Measurements from ENCODE around the gene TC2N.
"Not testable (repeated sequence)": the region's sequence is repeated elsewhere in the genome, so short reads cannot be mapped to it uniquely, and the experiment has no call there.

TC2N gene

DNA sequence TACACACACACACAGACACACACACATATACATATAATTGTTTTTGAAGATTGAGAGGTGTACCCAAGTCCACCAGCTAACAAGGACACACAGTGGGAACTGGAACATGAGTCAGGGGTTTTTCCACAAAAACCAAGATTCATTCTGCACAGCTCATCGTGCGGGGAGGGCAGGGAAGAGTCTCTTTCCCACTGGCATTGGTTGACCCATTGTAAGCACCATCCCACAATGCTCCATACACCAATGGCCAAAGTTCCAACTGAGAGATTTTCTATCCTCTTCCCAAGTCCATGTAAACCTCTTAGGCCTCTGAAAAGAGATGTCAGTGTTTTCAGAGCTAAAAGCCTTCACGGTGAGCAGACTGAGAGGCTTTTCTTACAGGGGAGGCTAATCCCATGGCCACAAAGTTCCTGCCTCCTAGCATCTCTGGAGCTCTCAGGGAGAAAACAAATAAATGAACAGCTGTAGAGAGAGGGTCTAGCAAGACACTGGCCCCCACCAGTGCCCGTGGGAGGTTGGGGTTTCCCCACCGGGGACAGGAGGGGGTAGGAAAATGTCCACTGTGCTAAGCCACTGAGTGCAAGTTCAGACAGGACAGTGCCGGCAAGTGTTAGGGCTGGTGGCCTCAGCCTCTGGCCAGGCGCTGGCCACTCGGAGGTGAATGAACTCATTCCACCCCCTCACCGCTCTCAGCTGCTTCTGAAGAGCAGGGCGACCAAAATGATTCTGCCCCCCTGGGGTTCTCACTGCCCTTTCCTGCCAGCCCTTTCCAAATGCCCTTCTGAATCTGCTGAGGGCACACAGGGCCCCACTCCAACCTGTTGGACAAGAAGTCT is 21.5 kb upstream of the TC2N start:
- no peak for DNase-seq

DNA sequence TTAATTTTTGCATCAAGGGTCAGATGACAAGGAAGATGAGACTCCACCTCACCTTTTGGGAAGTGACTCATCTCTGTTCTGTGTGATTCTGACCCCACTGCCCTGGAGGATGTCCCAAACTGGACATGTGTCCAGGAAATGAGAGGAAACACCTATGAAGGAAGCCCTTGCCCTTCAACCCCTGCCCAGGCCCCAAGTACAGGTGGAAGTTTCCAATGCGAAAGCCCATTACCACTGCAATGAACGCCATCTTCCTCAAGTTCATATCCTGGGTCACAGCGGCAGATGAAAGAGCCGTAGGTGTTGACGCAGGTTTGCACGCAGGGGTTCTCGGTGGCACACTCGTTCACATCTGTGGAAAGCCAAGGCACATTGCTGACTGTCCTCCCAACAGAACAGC is 19.6 kb upstream of the TC2N start:
- DNase-seq, result no peak

DNA sequence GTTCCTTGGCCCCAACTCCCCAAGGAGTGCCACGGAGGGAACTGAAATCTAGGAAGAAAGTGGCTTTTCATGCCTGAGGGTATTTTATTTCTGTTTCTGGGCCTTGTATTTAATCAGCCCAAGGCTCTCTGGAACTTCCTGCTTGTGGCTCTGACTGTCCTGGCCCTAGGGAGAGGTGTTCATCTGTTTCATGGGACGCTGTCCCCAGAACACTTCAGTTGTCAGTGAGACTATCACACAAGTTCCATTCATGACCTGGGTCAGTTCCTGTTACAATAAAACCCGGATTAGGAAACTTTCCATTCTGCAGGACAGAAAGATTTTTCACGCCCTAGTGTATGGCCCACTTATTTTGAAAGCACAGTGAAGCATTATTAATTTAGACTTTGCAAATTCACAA is 18.5 kb upstream of the TC2N start:
- DNase-seq, result no peak

DNA sequence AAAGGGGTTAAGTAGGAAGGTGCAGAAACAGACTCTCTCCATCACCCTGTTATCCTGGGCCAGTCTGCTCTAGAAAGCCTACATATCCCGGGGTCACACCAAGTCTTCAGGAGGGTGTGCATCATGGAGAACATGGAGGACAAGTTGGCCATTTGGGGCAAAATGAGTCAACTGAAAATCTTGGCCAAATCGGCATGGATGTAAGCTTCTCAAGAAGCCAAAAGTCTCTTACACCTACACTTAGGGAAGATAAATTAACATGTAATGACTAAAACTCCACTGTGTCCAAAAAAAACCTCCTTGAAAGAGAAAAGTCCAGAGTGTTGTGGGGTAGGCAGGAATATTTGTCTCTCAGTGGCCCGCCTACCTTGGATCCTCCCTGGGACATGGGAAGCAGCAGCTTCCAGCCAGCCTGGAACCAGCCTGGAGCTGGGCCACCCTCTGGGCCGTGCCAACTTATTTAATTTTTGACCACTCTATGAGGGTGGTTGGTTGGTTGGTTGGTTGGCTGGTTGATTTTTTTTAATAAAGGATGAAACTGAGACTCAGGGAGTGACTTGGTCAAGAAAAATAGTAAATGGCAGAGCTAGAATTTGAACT is 17.9 kb upstream of the TC2N start:
- no peak for DNase-seq

DNA sequence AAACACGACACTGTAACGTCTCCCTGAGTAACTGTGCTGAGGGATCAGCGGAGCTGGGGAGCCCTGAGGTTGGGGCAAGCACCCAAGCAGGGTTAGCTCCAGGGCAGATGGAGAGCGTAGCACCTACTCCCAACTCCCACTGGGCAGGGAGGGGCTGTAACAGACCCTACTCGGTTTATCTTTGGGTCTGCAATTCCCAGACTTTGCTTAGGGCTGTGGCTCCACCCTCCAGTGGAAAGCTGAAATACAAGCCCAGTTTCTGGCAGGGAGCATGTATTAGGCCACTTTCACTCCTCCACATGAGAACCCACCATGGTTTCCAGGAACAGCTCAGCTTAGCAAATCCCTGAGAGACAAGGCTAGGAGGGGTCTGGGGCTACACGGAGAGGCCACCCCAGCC is 17.3 kb upstream of the TC2N start:
- no peak for DNase-seq

DNA sequence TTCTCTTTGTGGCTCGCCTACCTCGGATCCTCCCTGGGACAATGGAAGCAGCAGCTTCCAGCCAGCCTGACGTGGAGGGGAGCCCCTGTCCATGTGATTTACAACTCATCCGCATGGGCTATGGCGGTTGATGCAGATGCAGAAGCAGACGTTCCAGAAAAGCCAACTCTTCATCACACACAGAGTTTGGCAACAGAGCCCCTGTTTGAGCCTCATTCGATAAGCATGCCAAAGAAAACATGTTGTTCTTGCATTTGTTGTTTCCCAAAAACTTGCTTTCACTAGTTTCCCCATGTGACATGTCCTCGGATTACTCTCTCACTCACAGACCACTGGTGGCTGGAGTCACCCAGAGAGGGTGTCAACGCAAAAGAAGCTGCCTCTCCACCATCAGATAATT is 16.4 kb upstream of the TC2N start:
- no peak for DNase-seq

DNA sequence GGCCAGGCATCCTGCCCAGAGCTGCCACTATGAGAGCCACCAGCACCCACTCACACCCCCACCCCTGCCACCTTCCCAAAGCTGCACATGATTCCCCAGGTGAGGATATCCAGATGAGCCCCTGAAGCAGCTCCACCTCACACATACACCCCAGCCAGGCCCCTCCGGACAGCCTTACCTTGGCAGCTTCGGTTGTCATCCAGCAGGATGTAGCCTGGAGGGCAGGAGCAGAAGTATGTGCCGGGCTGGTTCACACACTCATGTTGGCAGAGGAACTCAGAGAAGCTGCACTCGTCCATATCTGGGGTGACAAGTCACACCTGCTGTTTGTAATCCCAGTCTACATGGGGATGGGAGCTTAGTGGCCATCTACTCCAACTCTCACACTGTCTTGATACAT is 15.4 kb upstream of the TC2N start:
- no peak for DNase-seq

DNA sequence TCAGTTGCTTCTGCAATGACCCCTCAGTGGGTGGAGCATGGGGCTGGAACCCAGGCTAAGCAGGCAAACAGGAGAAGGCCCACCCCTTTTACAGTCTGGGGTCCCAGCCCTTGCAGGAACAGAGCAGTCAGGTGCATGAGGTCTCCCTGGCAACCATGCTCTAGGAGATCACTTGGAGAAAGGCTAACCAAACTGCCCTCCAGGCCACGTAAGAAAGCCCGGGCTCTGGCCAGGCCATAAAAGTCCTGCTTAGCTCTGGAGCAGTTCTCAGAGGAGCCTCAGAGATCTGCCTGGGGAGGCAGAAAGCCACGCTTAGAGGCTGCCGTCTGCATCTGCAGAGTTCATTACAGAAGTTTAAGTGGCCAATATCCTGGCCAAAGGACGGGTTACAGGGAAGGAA is 15.0 kb upstream of the TC2N start:
- DNase-seq, result no peak

DNA sequence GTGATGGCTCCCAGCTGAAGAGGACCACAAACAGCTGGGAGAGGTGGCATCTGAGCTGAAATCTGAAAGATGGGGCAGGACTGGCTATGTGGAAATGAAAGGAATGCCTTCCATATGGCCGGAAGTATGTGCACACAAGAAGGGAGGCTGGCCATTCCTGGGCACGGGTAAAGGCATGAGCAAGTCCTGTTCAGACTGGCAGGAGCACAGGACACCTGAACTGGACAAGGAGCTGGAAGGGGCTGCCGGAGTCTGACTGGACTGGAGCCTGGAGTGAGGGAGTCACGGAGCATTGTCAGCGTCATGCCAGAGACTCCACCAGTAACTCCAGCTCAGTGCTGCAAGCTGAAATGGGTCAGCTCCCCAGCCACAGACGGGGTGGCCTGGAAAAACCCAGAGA is 11.9 kb upstream of the TC2N start:
- DNase-seq, result no peak

DNA sequence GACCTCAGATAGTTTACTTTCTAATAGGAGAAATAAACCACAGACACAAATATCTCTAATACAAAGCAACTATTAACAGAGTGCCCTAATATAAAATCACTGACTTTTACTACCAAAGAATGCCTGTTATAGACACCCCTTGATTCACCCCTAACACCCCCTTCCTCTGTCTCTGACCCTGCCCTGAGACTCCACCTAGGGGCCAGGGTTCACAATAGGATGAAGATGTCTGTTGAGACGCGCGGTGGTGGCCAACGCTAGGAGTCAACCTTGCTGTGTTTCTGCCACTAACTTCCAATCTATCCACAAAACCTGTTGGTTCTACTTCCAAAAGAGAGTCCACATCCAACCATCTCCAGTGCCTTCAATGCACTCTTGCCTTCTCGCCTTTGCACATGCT is 10.9 kb upstream of the TC2N start:
- no peak for DNase-seq

DNA sequence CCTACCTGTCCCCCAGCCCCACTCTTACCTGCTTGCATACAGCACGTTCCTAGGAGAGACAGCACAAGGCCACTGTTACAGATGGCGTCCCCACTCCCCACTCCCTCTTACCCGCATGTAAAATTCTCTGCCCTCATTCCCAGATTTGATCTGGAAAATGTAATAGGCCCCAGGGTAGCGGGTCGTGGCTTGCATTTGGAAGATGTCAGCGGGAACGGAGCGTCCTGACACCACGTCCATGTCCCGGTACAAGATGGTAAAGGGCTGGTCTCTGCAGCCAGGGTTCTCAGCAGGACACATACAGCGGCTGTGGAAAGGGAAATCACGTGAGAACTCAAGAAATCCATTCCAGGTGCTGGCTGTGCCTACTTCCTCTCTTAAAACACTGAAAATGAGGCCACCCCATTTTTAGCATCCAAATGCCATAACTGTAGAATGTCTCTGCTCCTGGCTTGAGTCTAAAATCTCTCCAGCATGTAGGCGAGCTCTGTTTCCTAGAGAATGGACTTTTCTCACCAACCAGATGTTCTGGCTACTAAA is 10.1 kb upstream of the TC2N start:
- no peak for DNase-seq

DNA sequence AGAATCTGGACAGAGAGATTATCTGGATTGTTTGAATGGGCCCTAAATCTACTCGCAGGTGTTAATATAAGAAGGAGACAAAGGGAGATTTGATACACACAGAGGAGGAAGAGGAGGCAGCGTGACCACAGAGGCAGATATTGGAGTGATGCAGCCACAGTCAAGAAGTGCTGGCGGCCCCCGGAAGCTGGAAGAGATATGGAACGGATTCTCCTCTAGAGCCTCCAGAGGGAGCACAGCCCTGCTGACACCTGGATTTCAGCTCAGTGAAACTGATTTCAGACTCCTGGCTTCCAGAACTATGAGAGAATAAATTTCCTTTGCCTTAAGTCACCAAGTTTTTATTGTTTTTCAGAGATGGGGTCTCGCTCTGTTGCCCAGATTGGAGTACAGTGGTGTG is 9.2 kb upstream of the TC2N start:
- DNase-seq, result no peak

DNA sequence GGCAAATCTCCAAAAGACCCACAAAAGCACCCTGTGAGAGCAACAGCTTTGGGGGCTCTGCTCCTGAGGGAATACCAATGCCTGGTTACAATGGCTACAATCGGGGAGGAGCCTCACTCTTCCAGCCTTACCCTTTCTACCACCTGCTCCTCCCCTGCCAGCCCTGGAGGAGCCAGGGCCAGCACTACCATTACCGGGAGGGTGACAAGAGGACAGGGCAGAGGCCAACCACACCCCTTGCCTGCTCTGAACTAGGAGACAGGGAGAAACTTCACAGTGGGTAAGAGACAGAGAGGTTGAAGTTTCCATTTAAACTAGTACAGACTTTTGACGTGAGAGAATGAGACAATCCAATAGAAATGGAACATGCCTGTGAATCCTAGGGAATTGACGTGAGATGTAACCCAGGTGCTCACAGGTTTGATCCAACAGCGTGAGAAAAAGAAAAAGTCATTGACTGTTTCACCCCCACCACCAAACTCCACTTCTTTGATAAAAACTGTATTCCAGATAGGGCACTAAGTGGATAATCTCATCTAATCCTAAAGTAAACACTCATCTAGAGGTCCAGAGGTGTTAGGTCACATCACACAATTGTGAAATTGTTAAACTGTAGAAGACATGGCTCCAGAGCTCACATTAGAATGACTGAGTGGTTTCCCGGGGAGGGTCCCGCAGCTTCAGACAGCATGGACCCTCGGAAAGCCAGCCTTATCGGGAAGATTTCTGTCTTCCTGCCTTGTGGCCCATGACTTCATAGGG is 8.4 kb upstream of the TC2N start:
- DNase-seq, result no peak

DNA sequence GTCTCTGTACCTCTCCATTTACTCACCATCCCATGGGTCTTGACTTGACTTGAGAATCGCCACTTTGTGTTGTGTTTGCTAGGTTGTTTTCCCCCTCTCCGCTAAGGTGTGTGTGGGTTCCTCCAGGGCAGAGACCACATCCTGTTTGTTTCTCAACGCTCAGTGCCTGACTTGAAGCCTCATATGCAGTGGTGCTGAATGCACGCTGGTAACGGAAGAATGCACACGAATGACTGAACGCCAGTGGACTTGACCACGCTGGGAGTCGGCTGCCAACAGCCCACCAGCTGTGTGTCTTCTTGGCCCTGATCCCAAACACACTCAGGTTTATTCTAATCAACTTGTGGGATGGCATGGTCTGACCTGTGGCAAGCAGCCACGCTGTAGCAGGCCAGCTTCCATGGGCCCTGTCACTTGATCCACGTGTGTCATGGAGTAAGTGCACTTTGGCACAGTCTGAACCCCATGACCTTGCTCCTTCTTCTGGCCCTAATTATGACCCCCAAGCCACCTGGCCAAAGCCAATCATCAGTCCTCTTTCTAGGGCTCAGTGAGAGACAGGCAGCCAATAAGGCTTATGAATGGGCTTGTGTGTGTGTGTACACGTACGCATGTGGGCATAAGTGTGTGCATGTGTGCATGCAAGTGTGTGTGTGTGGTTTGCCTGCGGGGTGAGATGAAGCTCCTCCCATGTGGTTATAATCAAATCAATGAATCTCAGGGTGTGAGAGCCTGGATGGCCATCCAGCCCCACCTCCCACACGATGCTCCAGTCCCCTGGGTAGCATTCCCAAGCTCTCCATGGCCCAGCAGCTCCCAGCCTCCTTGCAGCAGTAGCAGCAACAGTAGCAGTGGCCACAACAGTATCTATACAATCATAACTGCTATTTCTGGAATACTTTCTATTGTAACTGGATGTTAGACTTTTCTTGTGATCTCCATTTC is 6.4 kb upstream of the TC2N start:
- DNase-seq, result peak; percentile 55 to 89 (median 79)

DNA sequence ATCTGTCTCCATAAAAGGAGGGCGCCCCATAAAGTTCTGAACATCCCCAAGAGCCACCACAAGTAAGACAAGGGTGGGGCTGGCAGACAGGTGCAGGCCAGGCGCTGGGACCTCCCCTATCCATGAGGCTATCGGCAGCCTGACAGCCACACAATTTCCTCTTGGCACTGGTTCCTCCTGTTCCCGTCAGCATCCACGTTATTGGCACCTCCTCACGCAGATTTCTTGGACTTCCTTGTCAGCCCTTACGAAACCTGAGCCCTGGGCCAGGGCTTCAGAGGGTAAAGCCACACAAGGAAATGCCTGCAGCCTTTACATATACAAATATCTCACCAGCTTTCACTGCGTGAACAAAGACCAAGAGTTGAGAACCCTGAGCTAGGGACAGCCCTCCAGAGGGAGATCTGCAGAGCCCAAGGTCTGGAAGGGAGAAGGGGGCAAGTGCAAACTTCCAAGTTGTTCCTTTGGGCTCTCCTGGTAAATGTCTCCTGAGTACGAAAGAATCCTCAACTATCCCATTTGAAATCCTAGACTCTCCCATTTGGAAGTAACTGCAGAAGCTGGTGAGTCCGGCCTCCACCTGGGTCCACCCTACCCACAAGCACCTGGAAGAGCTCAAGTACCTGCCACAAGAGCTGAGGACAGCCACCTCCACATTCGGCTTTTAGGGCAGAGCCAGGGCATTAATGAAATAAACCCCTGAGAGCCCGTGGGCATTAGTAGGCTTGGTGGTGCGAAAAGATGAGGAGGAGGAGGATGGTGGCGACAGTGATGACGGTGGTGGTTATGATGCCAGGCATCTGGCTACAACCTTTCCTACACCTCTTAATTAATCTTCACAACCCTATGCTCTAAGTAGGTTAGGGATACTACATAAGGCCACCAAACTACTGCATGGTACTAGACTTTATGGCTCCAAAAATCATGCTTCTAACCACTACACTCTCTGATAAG is 5.5 kb upstream of the TC2N start:
- DNase-seq, result peak; percentile 52 to 79 (median 65)

DNA sequence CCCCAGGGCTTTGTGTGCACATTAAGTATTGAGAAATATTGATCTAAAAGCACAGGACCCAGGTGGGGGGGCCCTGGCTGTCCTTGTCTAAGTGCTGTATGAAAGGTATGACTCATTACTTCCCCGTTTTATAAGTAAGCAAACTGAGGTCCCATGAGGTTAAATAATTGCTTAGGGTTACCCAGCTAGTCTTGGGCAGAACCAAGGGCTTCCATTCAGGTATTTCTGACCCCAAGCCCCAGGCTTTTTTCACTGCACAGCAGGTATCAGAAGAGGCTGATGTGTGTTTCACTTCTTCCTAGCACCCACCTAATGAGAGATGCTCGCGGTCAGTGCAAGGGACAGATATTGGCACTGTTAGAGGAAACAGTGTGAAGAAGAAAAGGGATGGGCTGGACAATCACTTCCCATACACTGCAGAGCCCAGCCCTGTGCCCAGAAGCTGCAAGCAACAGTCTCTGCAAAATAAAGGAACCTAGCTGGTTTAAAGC is 4.7 kb upstream of the TC2N start:
- peak in 2 of 6 experiments; percentile 12 to 44 for DNase-seq

DNA sequence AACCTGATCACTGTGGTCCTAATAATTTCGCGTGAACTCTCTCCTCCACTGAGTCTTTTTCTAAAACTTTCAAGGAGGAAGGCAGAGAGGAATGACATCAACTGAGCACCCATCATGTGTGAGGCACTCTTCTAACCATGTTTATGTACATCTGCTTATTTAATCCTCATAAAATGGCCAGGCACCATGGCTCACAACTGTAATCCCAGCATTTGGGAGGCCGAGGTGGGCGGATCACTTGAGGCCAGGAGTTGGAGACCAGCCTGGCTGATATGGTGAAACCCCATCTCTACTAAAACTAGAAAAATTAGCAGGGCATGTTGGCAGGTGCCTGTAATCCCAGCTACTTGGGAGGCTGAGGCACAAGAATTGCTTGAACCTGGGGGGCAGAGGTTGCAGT is 4.1 kb upstream of the TC2N start:
- DNase-seq, result not testable (repeated sequence)

DNA sequence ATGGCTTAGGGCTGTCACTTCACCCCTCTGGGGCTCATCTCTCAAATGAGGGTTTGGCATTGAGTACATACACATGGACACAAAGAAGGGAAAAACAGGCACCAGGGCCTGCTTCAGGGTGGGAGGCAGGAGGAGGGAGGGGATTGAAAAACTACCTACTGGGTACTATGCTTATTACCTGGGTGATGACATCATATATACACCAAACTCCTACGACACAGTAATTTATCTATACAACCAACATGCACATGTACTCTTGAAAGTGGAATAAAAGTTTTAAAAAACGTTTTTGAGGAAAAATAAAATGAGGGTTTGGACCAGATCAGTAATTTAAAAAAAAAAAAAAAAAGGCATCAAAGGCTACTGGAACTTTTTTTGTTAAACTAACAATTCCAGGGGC is 3.6 kb upstream of the TC2N start:
- no peak for DNase-seq

DNA sequence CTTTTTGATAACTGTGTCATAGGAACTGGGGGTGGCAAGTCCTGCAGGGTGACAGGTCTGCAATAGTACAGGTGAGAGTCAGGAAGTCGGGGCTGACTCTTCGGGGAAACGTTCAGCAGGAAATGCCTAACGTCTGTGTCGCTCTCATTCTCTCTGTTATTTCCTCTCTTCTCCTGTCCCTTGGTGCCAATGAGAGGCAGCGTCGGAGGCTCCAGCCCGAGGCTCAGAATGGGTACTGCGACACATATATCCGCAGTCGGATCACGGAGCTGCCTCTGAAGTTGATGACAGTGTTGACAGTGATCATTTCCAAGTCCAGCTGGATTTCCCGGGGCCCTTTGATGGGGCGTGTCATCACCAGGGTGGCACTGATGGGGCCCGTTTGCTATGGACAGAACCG is 2.7 kb upstream of the TC2N start:
- peak; percentile 51 to 88 (median 75) for DNase-seq

DNA sequence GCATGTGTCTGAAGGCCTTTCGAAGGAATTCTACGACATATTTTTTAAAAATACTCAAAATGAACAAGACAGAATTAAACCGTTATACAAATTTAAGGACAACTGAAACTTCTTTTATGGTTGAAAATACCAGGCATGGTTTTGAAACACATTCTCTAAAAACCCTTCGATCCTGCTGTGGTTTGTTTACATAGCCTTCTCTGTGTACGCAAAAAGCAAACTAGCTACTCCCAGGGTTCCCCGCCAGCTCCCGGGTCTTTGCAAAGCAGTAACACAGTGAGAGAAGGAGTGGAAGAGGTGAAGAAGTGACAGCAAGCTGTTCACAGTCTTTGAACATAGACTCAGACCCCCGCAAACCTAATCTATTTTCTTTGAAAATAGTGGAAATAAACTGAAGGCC is 2.2 kb upstream of the TC2N start:
- DNase-seq, result peak in 1 of 6 experiments; percentile 31

All from stimulated activated naive CD4-positive, alpha-beta T cell (primary cell).